HG03025 (cell line): Measurements from ENCODE around the gene ARHGAP6.

Source experiments
- ATAC-seq: cut with Tn5 transposase; IDR thresholded peaks from one replicate; pipeline ENCODE4 v1.9.1; 2021; ENCODE audit warnings: mild to moderate bottlenecking, moderate library complexity; ENCODE audit not compliant: unreplicated experiment, low FRiP score

ARHGAP6 gene

GRCh38 chrX:11465648-11466411 lies 199.9 kb downstream of the ARHGAP6 start:
- no peak for ATAC-seq

- ATAC-seq: no peak
These were observed 200.8 kb downstream of the ARHGAP6 start for GRCh38 chrX:11464836-11465463.

- ATAC-seq: no peak
These were observed 201.3 kb downstream of the ARHGAP6 start for GRCh38 chrX:11464380-11464779.

GRCh38 chrX:11462648-11463047 lies 203.1 kb downstream of the ARHGAP6 start:
- ATAC-seq: no peak

- ATAC-seq: no peak
These were observed 203.6 kb downstream of the ARHGAP6 start for GRCh38 chrX:11462136-11462535.

GRCh38 chrX:11461201-11462001 lies 204.3 kb downstream of the ARHGAP6 start:
- no peak for ATAC-seq

GRCh38 chrX:11460347-11460746 lies 205.4 kb downstream of the ARHGAP6 start:
- no peak for ATAC-seq

GRCh38 chrX:11458170-11458569 lies 207.6 kb downstream of the ARHGAP6 start:
- no peak for ATAC-seq

GRCh38 chrX:11451151-11451550 lies 214.6 kb downstream of the ARHGAP6 start:
- ATAC-seq: no peak

- no peak for ATAC-seq
These were observed 215.4 kb downstream of the ARHGAP6 start for GRCh38 chrX:11450354-11450753.

GRCh38 chrX:11449613-11450012 lies 216.1 kb downstream of the ARHGAP6 start:
- ATAC-seq: no peak

GRCh38 chrX:11447418-11447817 lies 218.3 kb downstream of the ARHGAP6 start:
- no peak for ATAC-seq

- no peak for ATAC-seq
These were observed 218.8 kb downstream of the ARHGAP6 start for GRCh38 chrX:11446949-11447348.

- no peak for ATAC-seq
These were observed 219.4 kb downstream of the ARHGAP6 start for GRCh38 chrX:11446336-11446735.

GRCh38 chrX:11445540-11445939 lies 220.2 kb downstream of the ARHGAP6 start:
- no peak for ATAC-seq

- no peak for ATAC-seq
These were observed 221.7 kb downstream of the ARHGAP6 start for GRCh38 chrX:11444052-11444451.

GRCh38 chrX:11439846-11440245 lies 225.9 kb downstream of the ARHGAP6 start:
- no peak for ATAC-seq

GRCh38 chrX:11438767-11439166 lies 227.0 kb downstream of the ARHGAP6 start:
- no peak for ATAC-seq

- no peak for ATAC-seq
These were observed 227.4 kb downstream of the ARHGAP6 start for GRCh38 chrX:11438380-11438723.

GRCh38 chrX:11437642-11438379 lies 227.9 kb downstream of the ARHGAP6 start:
- no peak for ATAC-seq

- no peak for ATAC-seq
These were observed 230.2 kb downstream of the ARHGAP6 start for GRCh38 chrX:11435568-11435967.
